Activated effector memory CD4-positive, alpha-beta T cell treated with anti-CD3 and anti-CD28 coated beads, Interleukin-2, amount 50 U/mL, for 16 hours (primary cell): ENCODE results near the gene NHS.
A peak's percentile ranks its signal among the peaks of the same experiment; 100 is the strongest.

ENCODE experiments used
- DNase-seq: peaks from one replicate; pipeline ENCODE4 v3.0.0-alpha.2; 2020

NHS gene

GRCh38 chrX:17633546-17633945, 258.5 kb downstream of the NHS start:
- DNase-seq = no peak

- no peak for DNase-seq
These were observed 259.7 kb downstream of the NHS start for GRCh38 chrX:17634542-17635207.

DNA sequence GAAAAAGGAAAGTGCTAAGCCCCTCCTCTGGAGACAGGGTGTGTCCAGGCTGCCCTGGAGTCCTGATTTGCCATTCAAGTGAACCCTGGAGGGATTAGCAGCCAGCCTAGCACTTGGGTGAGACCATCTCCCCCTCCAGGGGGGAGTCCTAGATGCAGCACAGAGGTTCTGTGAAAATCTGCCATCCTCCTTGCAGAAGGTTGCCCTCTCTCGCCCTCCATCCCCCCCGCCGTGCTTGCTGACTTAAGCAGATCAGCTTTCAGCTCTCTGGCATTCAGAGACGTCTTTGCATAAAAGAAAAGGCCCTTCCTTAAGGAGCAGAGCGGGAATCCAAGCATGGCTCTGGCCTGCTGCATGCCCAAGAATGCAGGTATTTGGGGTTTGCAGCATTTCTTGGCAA, 260.2 kb downstream of the NHS start:
- DNase-seq = no peak

DNA sequence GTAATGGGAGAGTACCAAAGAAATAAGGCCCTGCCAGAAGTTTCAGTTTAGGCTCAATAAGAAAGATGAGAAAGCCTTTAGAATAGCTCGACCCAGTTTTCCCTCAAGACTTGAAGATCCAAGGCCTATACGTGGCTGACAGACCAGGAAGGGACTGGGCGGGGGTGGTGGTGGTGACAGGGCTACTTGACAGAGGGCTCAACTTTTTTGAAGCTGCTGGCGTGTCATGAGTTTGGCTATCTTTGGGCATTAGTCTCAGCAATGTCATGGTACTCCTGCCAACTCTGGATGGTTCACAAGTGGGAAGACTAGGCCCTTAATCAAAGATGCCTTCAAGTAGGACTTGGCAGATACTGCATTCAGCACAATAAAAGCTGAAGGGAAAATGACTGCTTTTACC, 262.2 kb downstream of the NHS start:
- no peak for DNase-seq

GRCh38 chrX:17638731-17639130, 263.7 kb downstream of the NHS start:
- no peak for DNase-seq

- DNase-seq = no peak
These were observed 267.9 kb downstream of the NHS start for GRCh38 chrX:17642891-17643290.

- no peak for DNase-seq
These were observed 268.5 kb downstream of the NHS start for GRCh38 chrX:17643528-17643927.

DNA sequence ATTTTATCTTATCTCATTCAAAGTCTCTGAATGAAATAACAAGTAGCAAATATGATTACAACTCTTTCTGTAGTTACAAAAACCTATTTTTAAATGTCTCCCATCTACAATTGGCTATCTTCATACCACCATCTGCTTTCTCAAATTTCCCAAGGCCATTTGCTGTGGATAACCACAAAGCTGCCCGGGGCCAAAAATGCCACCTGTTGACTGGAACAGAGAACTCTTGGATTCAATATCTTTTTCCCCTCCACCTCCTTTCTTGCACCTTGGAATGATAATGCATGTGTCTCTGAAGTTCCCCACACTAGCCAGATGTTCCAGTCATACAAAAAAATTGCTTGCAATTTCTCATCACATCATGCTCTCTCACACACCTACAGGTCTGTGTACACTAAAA, 269.0 kb downstream of the NHS start:
- no peak for DNase-seq

- DNase-seq = peak; percentile 74
These were observed 279.1 kb downstream of the NHS start for GRCh38 chrX:17654116-17654515.

DNA sequence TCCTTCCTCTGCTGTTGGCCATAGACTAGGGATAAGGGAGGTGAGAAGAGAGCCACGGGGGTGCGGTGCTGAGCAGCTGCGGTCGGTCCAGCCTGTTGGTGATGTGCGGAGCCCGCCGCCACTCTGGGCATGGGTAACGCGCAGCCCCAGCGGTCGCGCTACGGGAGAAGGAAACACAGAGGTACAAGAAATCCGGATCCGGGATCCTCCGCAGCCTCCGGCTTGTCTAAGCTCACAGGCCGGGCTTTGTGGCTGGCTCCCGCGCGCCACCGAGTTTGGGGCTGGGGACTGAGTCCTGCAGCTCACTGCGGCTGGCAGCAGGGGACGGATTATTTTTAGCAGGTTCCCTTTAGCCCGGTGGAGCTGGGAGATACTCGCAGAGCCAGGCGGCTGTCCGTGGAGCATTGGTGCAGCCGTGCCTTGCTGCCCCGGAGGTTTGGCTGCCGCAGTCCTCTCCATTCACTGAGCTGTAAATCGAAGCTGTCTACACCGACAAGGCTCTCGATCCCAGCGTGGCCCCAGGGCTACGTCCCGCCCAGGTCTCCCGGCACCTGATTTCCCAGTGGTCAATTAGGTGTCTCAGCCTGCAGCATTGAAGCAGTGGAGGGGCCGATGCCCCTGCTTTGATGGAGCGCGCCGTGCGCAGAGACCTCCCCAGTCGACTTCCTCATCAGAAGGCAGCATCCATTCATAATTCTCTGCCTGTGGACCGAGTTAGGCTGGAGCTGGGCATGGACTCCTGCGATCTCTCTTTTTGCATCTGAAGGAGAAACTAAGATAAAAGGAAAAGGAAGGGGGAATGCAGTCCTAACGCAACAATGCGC, 280.4 kb downstream of the NHS start:
- DNase-seq = no peak

DNA sequence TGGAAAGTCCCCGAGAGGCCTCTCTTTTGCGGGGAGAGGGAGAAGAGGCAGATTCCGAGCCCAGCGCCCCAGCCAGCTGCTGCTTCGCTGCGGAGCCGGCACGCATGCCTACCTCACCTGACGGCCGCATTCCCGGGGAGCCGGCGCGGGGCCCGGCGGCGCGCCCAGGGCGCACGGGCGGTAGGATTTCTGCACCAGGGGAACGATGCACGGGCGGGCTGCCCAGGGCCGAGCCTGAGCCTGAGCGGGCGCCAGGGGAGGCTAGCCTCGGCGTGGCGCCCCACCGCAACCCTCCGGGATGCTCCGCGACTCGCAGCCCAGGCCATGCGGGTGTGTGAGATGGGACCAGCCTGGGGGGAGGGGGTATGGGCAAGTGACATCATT, 281.0 kb downstream of the NHS start:
- no peak for DNase-seq

- DNase-seq = no peak
These were observed 281.6 kb downstream of the NHS start for GRCh38 chrX:17656556-17656955.

DNA sequence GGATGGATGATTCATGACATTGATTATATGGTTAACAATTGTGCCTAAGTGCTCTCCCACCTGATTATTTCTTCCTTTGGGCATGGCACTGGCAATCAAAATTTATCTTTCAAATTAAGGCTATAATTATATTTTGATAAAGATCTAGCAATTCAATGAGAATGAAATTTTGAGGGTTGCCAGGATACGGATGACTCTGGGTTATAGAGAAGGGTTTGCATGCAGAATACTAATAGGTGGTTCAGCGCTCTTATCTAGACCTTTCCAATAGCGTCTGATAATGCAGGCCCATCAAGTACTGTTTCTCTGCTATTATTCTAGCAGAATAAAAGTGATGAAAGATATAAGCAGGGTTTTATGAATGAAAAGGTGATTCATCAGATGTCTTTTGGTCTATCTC, 287.4 kb downstream of the NHS start:
- no peak for DNase-seq

DNA sequence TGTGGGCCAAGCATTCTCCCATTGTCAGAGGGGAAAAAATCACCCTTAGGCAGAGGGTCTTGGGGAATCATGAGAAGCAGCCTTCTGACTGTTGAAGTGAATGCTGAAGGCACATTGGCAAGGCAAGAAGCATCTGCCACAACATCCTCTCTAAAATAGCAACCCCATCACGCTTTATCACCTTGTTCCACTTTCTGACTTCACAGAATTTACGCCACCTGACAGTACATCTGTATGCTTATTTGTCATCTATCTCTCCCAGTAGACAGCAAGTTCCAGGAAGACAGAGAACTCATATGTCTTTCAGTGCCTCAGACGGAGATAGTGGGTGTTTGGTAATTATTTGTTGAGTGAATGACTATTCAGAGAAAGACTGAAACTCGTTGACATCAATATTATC, 293.9 kb downstream of the NHS start:
- DNase-seq = no peak

DNA sequence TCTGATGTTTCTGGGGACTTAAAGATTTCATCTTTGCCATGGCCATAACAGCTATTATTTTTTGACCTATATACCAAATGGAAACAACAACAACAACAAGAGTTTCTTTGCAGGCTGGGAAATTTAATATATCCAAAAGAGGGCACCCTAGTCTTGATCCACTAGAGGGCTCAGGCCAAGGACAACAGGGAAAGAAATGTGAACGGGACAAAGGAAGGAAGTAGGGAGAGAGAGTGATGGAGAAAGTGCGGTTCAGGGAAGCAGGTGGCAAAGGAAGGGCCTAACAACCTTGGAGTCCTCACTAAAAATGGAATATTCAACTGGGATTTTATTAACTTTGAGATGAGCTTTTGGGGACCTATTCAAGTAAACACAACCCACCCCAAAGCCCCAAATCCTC, 294.5 kb downstream of the NHS start:
- DNase-seq = no peak

DNA sequence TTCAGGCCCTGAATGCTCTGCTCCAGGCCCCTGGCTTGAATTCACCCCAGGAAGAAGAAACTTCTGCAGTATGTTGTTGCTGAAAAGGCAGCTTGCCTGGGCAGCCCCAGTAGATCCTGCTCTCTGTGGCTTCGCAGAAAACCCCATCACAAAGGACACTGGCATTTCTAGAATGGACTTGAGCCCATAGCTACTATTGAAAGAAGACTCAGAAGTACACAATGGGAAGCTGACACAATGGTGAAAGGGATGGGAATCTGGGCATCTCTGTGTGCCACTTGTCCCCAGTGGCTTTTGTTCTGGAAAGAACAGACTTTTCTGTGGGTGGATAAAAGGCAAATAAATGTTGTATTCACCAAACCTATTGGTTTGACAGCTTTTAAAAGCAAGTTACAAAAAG, 294.9 kb downstream of the NHS start:
- no peak for DNase-seq

- DNase-seq = no peak
These were observed 295.9 kb downstream of the NHS start for GRCh38 chrX:17670874-17671273.

DNA sequence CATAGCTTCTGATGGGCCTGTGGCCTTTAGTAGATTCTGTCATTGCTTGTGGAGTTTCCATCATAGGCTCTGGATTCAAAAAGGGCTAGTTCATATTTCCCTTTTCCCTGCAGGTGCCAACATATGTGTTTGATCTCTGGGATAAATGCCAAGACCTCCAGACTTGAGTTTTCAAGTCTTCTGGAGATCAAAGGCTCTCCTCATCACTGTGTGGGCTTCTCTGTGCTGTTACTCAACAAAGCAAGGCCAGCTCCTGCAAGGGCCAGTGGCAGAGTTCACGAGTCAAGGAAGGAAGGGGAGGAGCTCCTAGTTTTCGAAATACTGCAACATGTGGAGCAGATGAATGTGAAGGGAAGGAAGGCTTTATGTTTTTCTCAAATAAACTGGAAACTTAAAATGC, 299.6 kb downstream of the NHS start:
- DNase-seq = no peak

- DNase-seq = no peak
These were observed 304.3 kb downstream of the NHS start for GRCh38 chrX:17679261-17679660.

DNA sequence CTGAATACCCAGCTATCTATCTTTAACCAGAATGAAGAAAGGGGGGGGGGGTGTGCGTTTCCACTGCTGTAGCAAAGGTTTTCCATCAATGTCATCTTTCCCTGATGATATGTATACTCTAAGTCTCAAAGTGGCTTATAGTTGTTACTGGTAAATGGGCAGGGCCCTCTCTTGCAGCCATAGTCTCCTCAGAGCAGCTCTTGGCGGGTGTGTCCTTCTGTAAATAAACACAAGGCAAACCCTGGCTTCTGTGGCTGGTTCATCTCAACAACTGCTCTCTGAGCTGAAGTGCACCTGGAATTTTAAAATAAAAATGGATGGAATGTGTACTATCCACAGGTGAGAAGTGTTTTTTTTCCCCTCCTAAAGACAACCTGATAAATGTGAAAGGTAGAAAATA, 304.8 kb downstream of the NHS start:
- no peak for DNase-seq

DNA sequence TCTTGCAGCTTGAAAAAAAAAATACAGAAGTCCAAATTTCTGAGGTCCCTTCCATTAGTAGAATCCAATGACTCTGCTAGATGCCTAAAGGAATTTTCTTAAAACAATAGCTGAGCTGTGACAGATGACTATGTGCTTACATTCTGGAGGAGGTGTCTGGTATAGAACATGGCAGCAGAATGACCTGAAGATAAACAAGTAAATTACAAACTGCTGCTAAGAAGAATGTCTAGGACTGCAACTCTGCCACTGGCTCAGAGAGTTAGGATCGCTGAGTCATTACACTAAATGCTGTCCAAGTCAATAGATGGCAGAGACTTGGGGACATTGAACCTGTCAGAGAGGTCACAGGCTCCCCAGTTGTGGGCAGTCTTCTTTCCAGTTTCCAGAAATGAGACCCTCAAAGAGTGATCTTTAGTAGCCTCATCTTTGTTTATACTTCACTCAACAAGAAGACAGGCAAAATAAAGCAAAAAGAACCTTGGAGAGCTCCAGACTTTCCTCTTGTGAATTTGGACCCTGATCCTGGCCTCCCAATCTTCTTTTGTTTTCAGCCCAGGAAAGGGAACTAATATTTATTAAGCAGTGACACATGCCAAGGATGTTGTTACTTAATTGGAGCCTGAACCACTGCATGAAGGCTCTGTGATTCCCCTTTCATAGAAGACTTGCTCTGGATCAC, 305.9 kb downstream of the NHS start:
- DNase-seq = no peak

DNA sequence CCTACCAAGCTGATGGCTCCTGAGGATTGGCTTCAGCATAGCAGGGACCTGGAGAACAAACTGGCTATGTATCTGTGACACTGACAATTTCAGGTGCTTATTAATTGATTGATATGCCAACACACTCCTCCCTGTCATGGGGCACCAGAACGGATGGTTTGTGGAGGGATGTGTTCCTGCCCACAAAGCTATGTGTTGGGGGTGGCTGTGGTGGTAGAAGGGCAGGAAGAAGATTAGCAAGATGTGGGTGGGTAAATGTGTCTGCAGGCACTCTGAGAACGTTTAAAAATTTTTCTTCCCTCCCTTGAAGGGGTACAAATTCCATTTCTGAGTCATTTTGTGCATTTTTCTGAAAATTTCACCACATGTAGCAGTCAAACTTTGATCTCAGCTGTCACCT, 307.3 kb downstream of the NHS start:
- no peak for DNase-seq

GRCh38 chrX:17685026-17685425, 310.0 kb downstream of the NHS start:
- DNase-seq = no peak

GRCh38 chrX:17687648-17688047, 312.6 kb downstream of the NHS start:
- no peak for DNase-seq
